PFSK-1 (cell line): ENCODE measurements around the gene SIX3.

Experiments
- FOXP2 ChIP-seq: optimal IDR thresholded peaks from 2 replicates; pipeline ENCODE3; 2011; ENCODE audit warnings: borderline replicate concordance, control low read depth, inconsistent platforms; ENCODE audit not compliant: insufficient read depth; ENCODE audit errors: extremely low read length, extremely low read depth
- POLR2AphosphoS5 ChIP-seq: IDR thresholded peaks from 2 replicates; pipeline ENCODE4 v1.6.1; 2012; ENCODE audit warnings: low read depth, mild to moderate bottlenecking, control low read depth, low read length, moderate library complexity
- REST ChIP-seq, 2 experiments: IDR thresholded peaks; 2 replicates each; pipeline versions ENCODE4 v1.6.1 to v1.8.0; 2011 to 2012; ENCODE audit warnings: low read depth in 2 of 2, low read length in 2 of 2, control low read depth in 1 of 2, inconsistent platforms in 1 of 2, mild to moderate bottlenecking in 1 of 2, moderate library complexity in 1 of 2; ENCODE audit not compliant: insufficient read depth in 1 of 2
- SIN3A ChIP-seq: IDR thresholded peaks from 2 replicates; pipeline ENCODE4 v1.6.1; 2012; ENCODE audit warnings: mild to moderate bottlenecking, low read length, moderate library complexity, borderline replicate concordance; ENCODE audit not compliant: insufficient read depth
- TAF1 ChIP-seq: IDR thresholded peaks from 2 replicates; pipeline ENCODE4 v1.6.1; 2012; ENCODE audit warnings: low read length, control low read depth, borderline replicate concordance; ENCODE audit not compliant: insufficient read depth

The SIX3 gene

GRCh38 chr2:44930274-44931197, 11.0 kb upstream of the SIX3 start:
- TF ChIP-seq SIN3A (no peak), TAF1 (no peak), FOXP2 (no peak)

GRCh38 chr2:44931198-44931780, 10.2 kb upstream of the SIX3 start:
- TF ChIP-seq POLR2AphosphoS5, result no peak
- no peak for TF ChIP-seq TAF1
- TF ChIP-seq SIN3A, result no peak
- TF ChIP-seq REST (IDR thresholded peaks at IDR 0.05; ENCODE audit: insufficient read depth in 1 of 2, low read depth in 2 of 2, low read length in 2 of 2), result no peak
- TF ChIP-seq FOXP2, result no peak

GRCh38 chr2:44932079-44932478, 9.4 kb upstream of the SIX3 start:
- TF ChIP-seq SIN3A (no peak), REST (IDR thresholded peaks at IDR 0.05; ENCODE audit: insufficient read depth in 1 of 2, low read depth in 2 of 2, low read length in 2 of 2) (no peak), POLR2AphosphoS5 (no peak), TAF1 (no peak), FOXP2 (no peak)

- TF ChIP-seq FOXP2 (no peak), POLR2AphosphoS5 (no peak), SIN3A (no peak), REST (IDR thresholded peaks at IDR 0.05; ENCODE audit: insufficient read depth in 1 of 2, low read depth in 2 of 2, low read length in 2 of 2) (no peak), TAF1 (no peak)
These were observed 8.7 kb upstream of the SIX3 start for GRCh38 chr2:44932564-44933392.

GRCh38 chr2:44933434-44933951, 8.0 kb upstream of the SIX3 start:
- no peak for TF ChIP-seq FOXP2
- TF ChIP-seq SIN3A, result no peak
- no peak for TF ChIP-seq TAF1
- TF ChIP-seq REST (IDR thresholded peaks at IDR 0.05; ENCODE audit: insufficient read depth in 1 of 2, low read depth in 2 of 2, low read length in 2 of 2), result no peak
- no peak for TF ChIP-seq POLR2AphosphoS5
